Gastrocnemius medialis (tissue), 4 donors: Measurements from ENCODE around the gene CFAP20. TPM values are rescaled to one million over a fixed set of nuclear protein-coding genes. Genes with fewer than 3 reads are reported as not detected.

ENCODE experiments used
- ATAC-seq, 2 donors: fragments of 150-250 bp; one replicate each; pipeline ENCODE4 v1.9.1; 2016
- DNase-seq, 2 donors: peaks; one replicate each; pipeline ENCODE4 v3.0.0-alpha.2; 2019
- H3K27ac ChIP-seq, 4 donors: fragments of 200-600 bp; sonication (generic); 1 replicate in 1 of 4; 2 replicates in 3 of 4; pipeline ENCODE4 v1.5.1; 2016 to 2018; ENCODE audit warnings: mild to moderate bottlenecking in 2 of 4, moderate library complexity in 1 of 4
- H3K27me3 ChIP-seq, 3 donors: fragments of 200-600 bp; sonication (generic) in 2 of 3; 1 replicate in 1 of 3; 2 replicates in 2 of 3; pipeline versions ENCODE4 v1.5.1 to v1.6.0; 2016 to 2019; ENCODE audit warnings: mild to moderate bottlenecking in 1 of 3, moderate library complexity in 1 of 3
- H3K36me3 ChIP-seq, 2 donors: fragments of 200-600 bp; sonication (generic) in 1 of 2; one replicate each; pipeline ENCODE4 v1.5.1; 2017 to 2018
- H3K4me1 ChIP-seq, 2 donors: fragments of 200-600 bp; sonication (generic) in 1 of 2; one replicate each; pipeline ENCODE4 v1.5.1; 2016 to 2017; ENCODE audit warnings: mild to moderate bottlenecking in 2 of 2
- H3K4me3 ChIP-seq, 4 donors: fragments of 200-600 bp; sonication (generic) in 3 of 4; 1 replicate in 1 of 4; 2 replicates in 3 of 4; pipeline ENCODE4 v1.5.1; 2016 to 2019; ENCODE audit warnings: mild to moderate bottlenecking in 2 of 4
- H3K9me3 ChIP-seq, 3 donors: fragments of 200-600 bp; sonication (generic) in 2 of 3; 1 replicate in 1 of 3; 2 replicates in 2 of 3; pipeline ENCODE4 v1.5.1; 2016 to 2019
- CTCF ChIP-seq, 5 experiments: fragments of 450-650 bp in 3 of 5; fragments of 200-600 bp in 2 of 5; sonication (generic) in 2 of 5; IDR thresholded peaks in 4 of 5; conservative IDR thresholded peaks in 1 of 5; 1 replicate in 4 of 5; 2 replicates in 1 of 5; pipeline ENCODE4 v1.5.1; 2016 to 2019; ENCODE audit warnings: antibody characterized with exemption in 5 of 5, mild to moderate bottlenecking in 3 of 5, moderate library complexity in 3 of 5
- POLR2A ChIP-seq, 2 donors: fragments of 450-650 bp; IDR thresholded peaks; one replicate each; pipeline ENCODE4 v1.6.1; 2017; ENCODE audit warnings: antibody characterized with exemption in 2 of 2, mild to moderate bottlenecking in 2 of 2, moderate library complexity in 2 of 2
- in situ Hi-C, 4 donors: fragments of 200-750 bp; cut with MboI; loops; one replicate each; pipeline versions ENCODE4 v1.15.0 to v1.8.0; 2017; ENCODE audit warnings: low sequenced_read_pairs in 4 of 4
- intact Hi-C: fragments of 100-400 bp; cut with DNase I; formaldehyde crosslinking; loops from one replicate; pipeline ENCODE4 v1.15.1; 2023; ENCODE audit warnings: low total_unique reads
- total RNA-seq, 4 donors: library from RNA; depleted of rRNA; stranded (reverse); fragments of >200 nt; gene quantifications; one replicate each; pipeline versions ENCODE4 v1.1.0 to v1.2.3, GENCODE V29; 2016

CFAP20 gene
- total RNA-seq, 4 donors from 2014 or later, result 6.5 to 16.0 (median 9.1) TPM

GRCh38 chr16:58160855-58161254 lies 31.7 kb upstream of the CFAP20 start:
- Histone ChIP-seq H3K27ac (no peak overlapping the region), H3K9me3 (no peaks in the 10 kb centered on the region), H3K27me3 (no peaks in the 10 kb centered on the region), H3K4me1 (no peaks in the 10 kb centered on the region), H3K4me3 (no peak overlapping the region), H3K36me3 (peaks cover 2 to 76% of the 10 kb centered on the region in 2 donors)
- intact Hi-C loops (no loop called here), in situ Hi-C loops (no loop called here)
- no peak for TF ChIP-seq CTCF (IDR thresholded peaks at IDR 0.05 in 4 of 5, conservative IDR thresholded peaks at IDR 0.05 in 1 of 5)
- TF ChIP-seq POLR2A (IDR thresholded peaks at IDR 0.05), result no peak
- DNase-seq, result no peak
- no peak for ATAC-seq

- Histone ChIP-seq H3K36me3 (peaks cover 0 to 54% of the 10 kb centered on the region in 2 donors), H3K4me1 (no peaks in the 10 kb centered on the region), H3K27me3 (no peaks in the 10 kb centered on the region), H3K9me3 (no peaks in the 10 kb centered on the region), H3K4me3 (no peak overlapping the region), H3K27ac (no peak overlapping the region)
- in situ Hi-C loops, result no loop called here
- no peak for ATAC-seq
- DNase-seq, result no peak
- TF ChIP-seq POLR2A (IDR thresholded peaks at IDR 0.05), result no peak
- no peak for TF ChIP-seq CTCF (IDR thresholded peaks at IDR 0.05 in 4 of 5, conservative IDR thresholded peaks at IDR 0.05 in 1 of 5)
- intact Hi-C loops, result no loop called here
Observed at GRCh38 chr16:58158725-58159124, 29.5 kb upstream of the CFAP20 start.

GRCh38 chr16:58157951-58158540 lies 28.9 kb upstream of the CFAP20 start:
- ATAC-seq, result no peak
- Histone ChIP-seq H3K27ac (no peak overlapping the region), H3K9me3 (no peaks in the 10 kb centered on the region), H3K4me1 (no peaks in the 10 kb centered on the region), H3K4me3 (no peak overlapping the region), H3K27me3 (no peaks in the 10 kb centered on the region), H3K36me3 (peaks cover 0 to 48% of the 10 kb centered on the region in 2 donors)
- TF ChIP-seq CTCF (IDR thresholded peaks at IDR 0.05 in 4 of 5, conservative IDR thresholded peaks at IDR 0.05 in 1 of 5), result no peak
- no peak for TF ChIP-seq POLR2A (IDR thresholded peaks at IDR 0.05)
- in situ Hi-C loops, result no loop called here
- intact Hi-C loops, result no loop called here
- DNase-seq, result no peak

GRCh38 chr16:58157239-58157638 lies 28.1 kb upstream of the CFAP20 start:
- no peak for TF ChIP-seq POLR2A (IDR thresholded peaks at IDR 0.05)
- TF ChIP-seq CTCF (IDR thresholded peaks at IDR 0.05 in 4 of 5, conservative IDR thresholded peaks at IDR 0.05 in 1 of 5), result no peak
- ATAC-seq, result no peak
- peaks cover 0 to 40% of the 10 kb centered on the region in 2 donors for H3K36me3 ChIP-seq
- in situ Hi-C loops, result no loop called here
- no peaks in the 10 kb centered on the region for H3K27me3 ChIP-seq
- no peaks in the 10 kb centered on the region for H3K4me1 ChIP-seq
- intact Hi-C loops, result no loop called here
- H3K27ac ChIP-seq, result no peak overlapping the region
- no peaks in the 10 kb centered on the region for H3K9me3 ChIP-seq
- H3K4me3 ChIP-seq, result no peak overlapping the region
- DNase-seq, result no peak

- ATAC-seq (no peak), DNase-seq (no peak)
- Histone ChIP-seq H3K4me1 (no peaks in the 10 kb centered on the region), H3K9me3 (no peaks in the 10 kb centered on the region), H3K27ac (no peak overlapping the region), H3K36me3 (peaks cover 0 to 26% of the 10 kb centered on the region in 2 donors), H3K27me3 (no peaks in the 10 kb centered on the region), H3K4me3 (no peak overlapping the region)
- in situ Hi-C loops (no loop called here), intact Hi-C loops (no loop called here)
- TF ChIP-seq CTCF (IDR thresholded peaks at IDR 0.05 in 4 of 5, conservative IDR thresholded peaks at IDR 0.05 in 1 of 5) (no peak), POLR2A (IDR thresholded peaks at IDR 0.05) (no peak)
Observed at GRCh38 chr16:58155839-58156238, 26.7 kb upstream of the CFAP20 start.
